B cell (primary cell): ENCODE measurements around the gene UGT1A7. TPM values are rescaled to one million over a fixed set of nuclear protein-coding genes. Genes with fewer than 3 reads are reported as not detected.

Source experiments
- ATAC-seq: fragments of 200-7000 bp; cut with Tn5 transposase; one replicate; pipeline ENCODE4 v1.10.0; 2021; ENCODE audit warnings: low read depth, mild to moderate bottlenecking, moderate number of reproducible peaks, moderate library complexity
- CTCF ChIA-PET: fragments of 350-600 bp; sonication (Branson Sonifier 250); formaldehyde crosslinking; loops from one replicate; lab custom pipeline; 2021; ENCODE audit warnings: antibody characterized with exemption, inconsistent platforms; lab: Charles Lee
- POLR2A ChIA-PET: fragments of 350-600 bp; sonication (Branson Sonifier 250); formaldehyde crosslinking; loops from one replicate; lab custom pipeline; 2021; ENCODE audit warnings: antibody characterized with exemption; lab: Charles Lee
- DNase-seq: peaks from one replicate; pipeline ENCODE4 v3.0.0; 2013
- H2AFZ ChIP-seq: 2 replicates; pipeline ENCODE4 v1.6.1; 2012; ENCODE audit warnings: mild to moderate bottlenecking, low read depth, low read length; ENCODE audit not compliant: insufficient read depth, poor library complexity, severe bottlenecking
- H3K27ac ChIP-seq, 2 donors: 1 replicate in 1 of 2; 2 replicates in 1 of 2; pipeline ENCODE4 v1.5.1; 2012 to 2013; ENCODE audit warnings: low read length in 2 of 2, mild to moderate bottlenecking in 2 of 2, moderate library complexity in 1 of 2
- H3K27me3 ChIP-seq, 4 experiments: fragments of 200-600 bp in 1 of 4; sonication (generic) in 1 of 4; replicated peaks in 1 of 4; 1 replicate in 2 of 4; 2 replicates in 2 of 4; pipeline versions ENCODE4 v1.6.1 to v1.7.0; 2013 to 2016; ENCODE audit warnings: low read length in 3 of 4, mild to moderate bottlenecking in 2 of 4, mixed read lengths in 1 of 4, moderate library complexity in 1 of 4; ENCODE audit not compliant: insufficient read depth in 4 of 4, control insufficient read depth in 3 of 4; ENCODE audit errors: control extremely low read depth in 1 of 4
- H3K36me3 ChIP-seq, 2 experiments: replicated peaks in 1 of 2; 1 replicate in 1 of 2; 2 replicates in 1 of 2; pipeline versions ENCODE4 v1.6.1 to v1.7.1; 2013; ENCODE audit warnings: low read length in 1 of 2; ENCODE audit not compliant: insufficient read depth in 2 of 2, control insufficient read depth in 1 of 2; ENCODE audit errors: control extremely low read depth in 1 of 2, extremely low read depth in 1 of 2
- H3K4me1 ChIP-seq, 2 donors: fragments of 200-600 bp in 1 of 2; sonication (generic) in 1 of 2; 1 replicate in 1 of 2; 2 replicates in 1 of 2; pipeline versions ENCODE4 v1.5.1 to v1.6.1; 2013 to 2017; ENCODE audit warnings: low read length in 2 of 2; ENCODE audit not compliant: control insufficient read depth in 2 of 2, insufficient read depth in 2 of 2
- H3K4me2 ChIP-seq: replicated peaks from 2 replicates; pipeline ENCODE3; 2012; ENCODE audit warnings: mild to moderate bottlenecking, low read depth, low read length; ENCODE audit not compliant: poor library complexity, severe bottlenecking
- H3K4me3 ChIP-seq, 5 experiments: fragments of 200-600 bp in 1 of 5; sonication (generic) in 1 of 5; 1 replicate in 3 of 5; 2 replicates in 2 of 5; pipeline versions ENCODE4 v1.5.1 to v1.7.0; 2011 to 2016; ENCODE audit warnings: low read length in 4 of 5, mild to moderate bottlenecking in 4 of 5, low read depth in 2 of 5, control low read depth in 1 of 5, moderate library complexity in 1 of 5; ENCODE audit not compliant: insufficient read depth in 1 of 5; ENCODE audit errors: control extremely low read depth in 1 of 5, extremely low read depth in 1 of 5
- H3K79me2 ChIP-seq: fragments of 200-600 bp; sonication (generic); one replicate; pipeline ENCODE4 v1.6.0; 2016; ENCODE audit warnings: low read length; ENCODE audit not compliant: control insufficient read depth, insufficient read depth
- H3K9ac ChIP-seq: fragments of 200-600 bp; sonication (generic); 2 replicates; pipeline ENCODE4 v1.6.1; 2017; ENCODE audit warnings: mild to moderate bottlenecking, low read length, moderate library complexity
- H3K9me3 ChIP-seq, 3 donors: one replicate each; pipeline versions ENCODE4 v1.6.1 to v1.7.1; 2013; ENCODE audit warnings: low read length in 2 of 3; ENCODE audit not compliant: control insufficient read depth in 2 of 3, insufficient read depth in 1 of 3; ENCODE audit errors: control extremely low read depth in 1 of 3
- H4K20me1 ChIP-seq: 2 replicates; pipeline ENCODE4 v1.6.0; 2012; ENCODE audit warnings: mild to moderate bottlenecking, low read length; ENCODE audit not compliant: insufficient read depth, control insufficient read depth, poor library complexity, severe bottlenecking
- H3K27ac Mint-ChIP-seq: one replicate; pipeline ENCODE4 v1.8.0; 2021; ENCODE audit warnings: mixed read lengths
- H3K27me3 Mint-ChIP-seq: one replicate; pipeline ENCODE4 v1.8.0; 2021; ENCODE audit warnings: mixed read lengths
- H3K4me1 Mint-ChIP-seq: one replicate; pipeline ENCODE4 v1.8.0; 2021; ENCODE audit warnings: mixed read lengths
- H3K4me3 Mint-ChIP-seq: one replicate; pipeline ENCODE4 v1.8.0; 2021; ENCODE audit warnings: mixed read lengths
- H3K9me3 Mint-ChIP-seq: one replicate; pipeline ENCODE4 v1.8.0; 2022; ENCODE audit warnings: mixed read lengths; ENCODE audit not compliant: insufficient read depth
- CTCF ChIP-seq: fragments of 200-600 bp; IDR thresholded peaks from one replicate; pipeline ENCODE4 v1.8.0; 2022; ENCODE audit warnings: antibody characterized with exemption, mild to moderate bottlenecking
- EZH2 ChIP-seq: IDR thresholded peaks from 2 replicates; pipeline ENCODE4 v1.6.1; 2012; ENCODE audit warnings: borderline replicate concordance, low read depth, mild to moderate bottlenecking, moderate library complexity, low read length; ENCODE audit not compliant: insufficient read depth, poor library complexity, severe bottlenecking
- WGBS: methylation state at CpG from one replicate; pipeline ENCODE4 v1.1.5; 2013; ENCODE audit warnings: missing lambda C conversion rate; ENCODE audit not compliant: insufficient coverage; 5-methylcytosine and 5-hydroxymethylcytosine counted together
- intact Hi-C: fragments of 100-400 bp; cut with micrococcal nuclease; formaldehyde crosslinking; loops from one replicate; pipeline ENCODE4 v1.10.0; 2022
- polyA plus RNA-seq: library from polyadenylated mRNA; depleted of rRNA; stranded (reverse); fragments of >200 nt; gene quantifications from 2 replicates; pipeline ENCODE4 v1.2.3, GENCODE V29; 2012
- total RNA-seq, 2 donors: library from RNA; stranded (reverse); fragments of 120-200 nt in 1 of 2; gene quantifications; 1 replicate in 1 of 2; 2 replicates in 1 of 2; pipeline versions ENCODE4 v1.2.3 to v1.2.4, GENCODE V29; 2013 to 2022

Gene UGT1A7
- total and polyA plus RNA-seq, 2 donors (not counting 1 experiment from before 2014, with no cell fraction given) = not detected

- TF ChIP-seq EZH2 (no peak), CTCF (no peak)
- Mint-ChIP-seq H3K4me3 (no peak within 1 kb of the TSS), H3K9me3 (no peaks in the 10 kb centered on the region), H3K27me3 (peaks cover 26% of the 10 kb centered on the region), H3K4me1 (peaks cover 3% of the 10 kb centered on the region), H3K27ac (no peak within 1 kb of the TSS)
- H3K9me3 ChIP-seq = no peaks in the 10 kb centered on the region
- POLR2A ChIA-PET = no interaction called here
- H3K9ac ChIP-seq = no peak within 1 kb of the TSS
- peaks cover 0 to 8% (median 0%) of the 10 kb centered on the region in 4 experiments for H3K27me3 ChIP-seq
- no peak within 1 kb of the TSS for H3K4me3 ChIP-seq
- DNase-seq = no peak
- no peaks in the 10 kb centered on the region for H3K79me2 ChIP-seq
- no peak within 1 kb of the TSS for H3K4me2 ChIP-seq
- no peak within 1 kb of the TSS for H3K27ac ChIP-seq
- intact Hi-C loops = no loop called here
- H4K20me1 ChIP-seq = no peaks in the 10 kb centered on the region
- no peak within 1 kb of the TSS for H2AFZ ChIP-seq
- H3K4me1 ChIP-seq = no peaks in the 10 kb centered on the region
- WGBS = 86% methylated on average over 13 of the region's 14 CpGs
- ATAC-seq = no peak
- H3K36me3 ChIP-seq = no peaks in the 10 kb centered on the region
- CTCF ChIA-PET = interaction anchor here (1.4 to 2.5 kb wide), 4 partner anchors 264 to 312 kb away, joined by 5 to 9 read pairs (median 7); no protein-coding TSS in a partner anchor
These were observed 31.0 kb downstream of the UGT1A7 start, which contains the start of gene UGT1A5 for GRCh38 chr2:233712611-233713261. Gene UGT1A5, plus strand, starts transcription at chr2:233712907. Its CDS starts 85 bp downstream, at chr2:233712992.

- Histone ChIP-seq H3K9me3 (no peaks in the 10 kb centered on the region), H3K27me3 (peaks cover 0 to 8% (median 0%) of the 10 kb centered on the region in 4 experiments), H3K4me1 (no peaks in the 10 kb centered on the region), H3K27ac (no peak overlapping the region), H3K79me2 (no peaks in the 10 kb centered on the region), H3K36me3 (no peaks in the 10 kb centered on the region), H3K9ac (no peak overlapping the region), H3K4me2 (no peak overlapping the region), H3K4me3 (no peak overlapping the region), H2AFZ (no peak overlapping the region), H4K20me1 (no peaks in the 10 kb centered on the region)
- Mint-ChIP-seq H3K4me3 (no peak overlapping the region), H3K9me3 (no peaks in the 10 kb centered on the region), H3K4me1 (peaks cover 3% of the 10 kb centered on the region), H3K27me3 (peaks cover 29% of the 10 kb centered on the region), H3K27ac (no peak overlapping the region)
- CTCF ChIA-PET = interaction anchor here (2.0 to 2.5 kb wide), 2 partner anchors 265 to 309 kb away, joined by 8 to 9 read pairs; no protein-coding TSS in a partner anchor
- intact Hi-C loops = no loop called here
- 100% methylated on average over 2 of the region's 7 CpGs for WGBS
- POLR2A ChIA-PET = no interaction called here
- no peak for DNase-seq
- no peak for ATAC-seq
- TF ChIP-seq CTCF (no peak), EZH2 (no peak)
These were observed 31.5 kb downstream of the UGT1A7 start for GRCh38 chr2:233713262-233713615.
